Gastroesophageal sphincter (tissue), 4 donors: ENCODE results near the gene C14orf180. TPM values are rescaled to one million over a fixed set of nuclear protein-coding genes. Genes with fewer than 3 reads are reported as not detected.

ENCODE experiments used
- ATAC-seq: fragments of 150-250 bp; one replicate; pipeline ENCODE4 v1.9.1; 2016; ENCODE audit warnings: mild to moderate bottlenecking, moderate library complexity
- H3K27ac ChIP-seq, 4 donors: fragments of 200-600 bp; sonication (generic) in 3 of 4; 1 replicate in 3 of 4; 2 replicates in 1 of 4; pipeline ENCODE4 v1.5.1; 2016 to 2019
- H3K27me3 ChIP-seq: fragments of 200-600 bp; sonication (generic); one replicate; pipeline ENCODE4 v1.5.1; 2019
- H3K36me3 ChIP-seq, 2 donors: fragments of 200-600 bp; sonication (generic); one replicate each; pipeline ENCODE4 v1.5.1; 2019; ENCODE audit warnings: control low read depth in 1 of 2
- H3K4me1 ChIP-seq, 3 donors: fragments of 200-600 bp; sonication (generic); 1 replicate in 2 of 3; 2 replicates in 1 of 3; pipeline ENCODE4 v1.5.1; 2016 to 2019; ENCODE audit warnings: control low read depth in 2 of 3
- H3K4me3 ChIP-seq, 2 donors: fragments of 200-600 bp; sonication (generic); one replicate each; pipeline ENCODE4 v1.5.1; 2019; ENCODE audit warnings: mild to moderate bottlenecking in 1 of 2, moderate library complexity in 1 of 2
- H3K9me3 ChIP-seq, 3 donors: fragments of 200-600 bp; sonication (generic); one replicate each; pipeline ENCODE4 v1.5.1; 2017 to 2019; ENCODE audit warnings: control low read depth in 2 of 3
- EP300 ChIP-seq: sonication (generic); formaldehyde crosslinking; IDR thresholded peaks from one replicate; pipeline ENCODE4 v1.6.1; 2017; ENCODE audit warnings: antibody characterized with exemption, mild to moderate bottlenecking
- POLR2A ChIP-seq, 2 donors: fragments of 450-650 bp; IDR thresholded peaks; one replicate each; pipeline ENCODE4 v1.6.1; 2017; ENCODE audit warnings: antibody characterized with exemption in 2 of 2, mild to moderate bottlenecking in 2 of 2, moderate library complexity in 1 of 2
- POLR2AphosphoS5 ChIP-seq: sonication (generic); formaldehyde crosslinking; IDR thresholded peaks from one replicate; pipeline ENCODE4 v1.6.1; 2017; ENCODE audit warnings: antibody characterized with exemption
- WGBS, 2 donors: methylation state at CpG; one replicate each; pipeline ENCODE4 v1.1.5; 2018; ENCODE audit warnings: low coverage in 1 of 2; 5-methylcytosine and 5-hydroxymethylcytosine counted together
- total RNA-seq, 4 donors: library from RNA; depleted of rRNA; stranded (reverse); fragments of >200 nt; gene quantifications; one replicate each; pipeline ENCODE4 v1.1.0, GENCODE V29; 2016
- TF ChIP-seq, protein P1 (sequence below), 4 experiments: fragments of 200-600 bp in 2 of 4; fragments of 450-650 bp in 2 of 4; sonication (generic) in 1 of 4; IDR thresholded peaks; one replicate each; pipeline ENCODE4 v1.5.1; 2017 to 2019; ENCODE audit warnings: antibody characterized with exemption in 4 of 4, mild to moderate bottlenecking in 2 of 4, moderate library complexity in 2 of 4

Gene C14orf180
- total RNA-seq, 4 donors from 2014 or later, result 0.54 to 0.78 TPM; not detected in 2

GRCh38 chr14:104580961-104581360 lies 1.4 kb downstream of the C14orf180 start:
- Histone ChIP-seq H3K9me3 (no peaks in the 10 kb centered on the region), H3K4me1 (peaks cover 0 to 43% (median 0%) of the 10 kb centered on the region in 3 donors), H3K27ac (no peak overlapping the region), H3K27me3 (peaks cover 54% of the 10 kb centered on the region), H3K4me3 (no peak overlapping the region), H3K36me3 (no peaks in the 10 kb centered on the region)
- TF ChIP-seq POLR2A (IDR thresholded peaks at IDR 0.05) (no peak), EP300 (no peak), POLR2AphosphoS5 (no peak)
- TF ChIP-seq, protein P1, sequence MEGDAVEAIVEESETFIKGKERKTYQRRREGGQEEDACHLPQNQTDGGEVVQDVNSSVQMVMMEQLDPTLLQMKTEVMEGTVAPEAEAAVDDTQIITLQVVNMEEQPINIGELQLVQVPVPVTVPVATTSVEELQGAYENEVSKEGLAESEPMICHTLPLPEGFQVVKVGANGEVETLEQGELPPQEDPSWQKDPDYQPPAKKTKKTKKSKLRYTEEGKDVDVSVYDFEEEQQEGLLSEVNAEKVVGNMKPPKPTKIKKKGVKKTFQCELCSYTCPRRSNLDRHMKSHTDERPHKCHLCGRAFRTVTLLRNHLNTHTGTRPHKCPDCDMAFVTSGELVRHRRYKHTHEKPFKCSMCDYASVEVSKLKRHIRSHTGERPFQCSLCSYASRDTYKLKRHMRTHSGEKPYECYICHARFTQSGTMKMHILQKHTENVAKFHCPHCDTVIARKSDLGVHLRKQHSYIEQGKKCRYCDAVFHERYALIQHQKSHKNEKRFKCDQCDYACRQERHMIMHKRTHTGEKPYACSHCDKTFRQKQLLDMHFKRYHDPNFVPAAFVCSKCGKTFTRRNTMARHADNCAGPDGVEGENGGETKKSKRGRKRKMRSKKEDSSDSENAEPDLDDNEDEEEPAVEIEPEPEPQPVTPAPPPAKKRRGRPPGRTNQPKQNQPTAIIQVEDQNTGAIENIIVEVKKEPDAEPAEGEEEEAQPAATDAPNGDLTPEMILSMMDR (IDR thresholded peaks at IDR 0.05), result no peak
- ATAC-seq, result no peak
- no CpG with 5 or more reads among the region's 9 CpGs for WGBS, 2 donors

DNA sequence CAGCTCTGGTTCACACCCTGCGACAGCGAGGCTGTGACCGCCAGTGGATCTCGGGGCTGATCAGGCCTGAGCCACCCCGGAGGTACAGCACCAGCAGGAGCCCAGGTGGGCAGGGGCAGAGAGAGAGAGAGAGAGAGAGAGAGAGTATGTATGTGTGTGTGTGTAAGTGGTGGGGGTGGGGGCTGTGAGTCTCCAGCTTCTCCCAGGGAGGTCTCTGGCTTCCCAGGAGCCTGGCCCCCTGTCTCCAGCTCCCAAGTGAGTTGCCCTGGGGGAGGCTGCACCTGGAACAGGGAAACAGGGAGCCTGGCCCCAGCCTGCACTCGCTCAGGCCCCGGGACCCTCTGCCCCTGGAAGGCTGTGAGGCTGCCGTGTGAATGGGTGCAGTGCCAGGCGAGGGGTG lies 2.0 kb downstream of the C14orf180 start:
- H3K36me3 ChIP-seq, result no peaks in the 10 kb centered on the region
- H3K27me3 ChIP-seq, result peaks cover 49% of the 10 kb centered on the region
- H3K9me3 ChIP-seq, result no peaks in the 10 kb centered on the region
- H3K4me3 ChIP-seq, result no peak overlapping the region
- no CpG with 5 or more reads among the region's 9 CpGs for WGBS, 2 donors
- peaks cover 0 to 43% (median 0%) of the 10 kb centered on the region in 3 donors for H3K4me1 ChIP-seq
- TF ChIP-seq POLR2AphosphoS5, result no peak
- no peak for TF ChIP-seq POLR2A (IDR thresholded peaks at IDR 0.05)
- no peak for TF ChIP-seq EP300
- TF ChIP-seq, protein P1 (IDR thresholded peaks at IDR 0.05), result no peak
- H3K27ac ChIP-seq, result no peak overlapping the region
- ATAC-seq, result no peak

GRCh38 chr14:104582005-104582404 lies 2.4 kb downstream of the C14orf180 start:
- Histone ChIP-seq H3K27ac (no peak overlapping the region), H3K9me3 (no peaks in the 10 kb centered on the region), H3K4me3 (no peak overlapping the region), H3K36me3 (no peaks in the 10 kb centered on the region), H3K27me3 (peaks cover 47% of the 10 kb centered on the region), H3K4me1 (peaks cover 0 to 43% (median 0%) of the 10 kb centered on the region in 3 donors)
- ATAC-seq, result no peak
- TF ChIP-seq EP300, result no peak
- TF ChIP-seq POLR2A (IDR thresholded peaks at IDR 0.05), result no peak
- TF ChIP-seq POLR2AphosphoS5, result no peak
- WGBS, 2 donors, result 80% methylated on average over 1 of the region's 20 CpGs; no CpG with 5 or more reads in 1 of the 2 donors

DNA sequence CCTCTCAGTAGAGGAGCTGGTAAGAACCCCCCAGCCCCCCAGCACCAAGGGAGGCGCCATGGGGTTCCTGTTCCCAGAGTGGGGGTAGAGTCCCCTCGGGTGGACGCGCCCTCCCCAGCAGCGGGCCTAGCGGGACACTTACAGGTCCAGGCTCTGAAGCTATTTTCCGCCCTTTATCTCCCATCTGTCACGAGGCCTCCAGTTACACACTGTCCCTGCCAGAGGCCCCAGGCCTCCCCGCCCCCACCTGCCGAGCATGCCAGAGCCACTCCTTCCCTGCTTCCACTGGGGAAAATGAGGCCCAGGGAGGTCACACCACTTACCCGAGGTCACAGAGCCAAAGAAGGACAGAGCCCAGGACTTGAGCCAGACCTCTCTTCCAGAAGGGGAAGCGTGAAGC lies 3.1 kb downstream of the C14orf180 start:
- 0% methylated on average over 4 of the region's 12 CpGs; no CpG with 5 or more reads in 1 of the 2 donors for WGBS, 2 donors
- Histone ChIP-seq H3K9me3 (no peaks in the 10 kb centered on the region), H3K4me1 (peaks cover 0 to 43% (median 0%) of the 10 kb centered on the region in 3 donors), H3K4me3 (no peak overlapping the region), H3K36me3 (no peaks in the 10 kb centered on the region), H3K27ac (no peak overlapping the region), H3K27me3 (peaks cover 47% of the 10 kb centered on the region)
- TF ChIP-seq POLR2AphosphoS5, result no peak
- no peak for TF ChIP-seq POLR2A (IDR thresholded peaks at IDR 0.05)
- no peak for TF ChIP-seq EP300
- TF ChIP-seq, protein P1 (IDR thresholded peaks at IDR 0.05), result no peak
- ATAC-seq, result no peak

- Histone ChIP-seq H3K4me1 (peaks cover 0 to 43% (median 0%) of the 10 kb centered on the region in 3 donors), H3K9me3 (no peaks in the 10 kb centered on the region), H3K4me3 (no peak overlapping the region), H3K36me3 (no peaks in the 10 kb centered on the region), H3K27ac (no peak overlapping the region), H3K27me3 (peaks cover 46% of the 10 kb centered on the region)
- no peak for ATAC-seq
- TF ChIP-seq POLR2A (IDR thresholded peaks at IDR 0.05), result no peak
- TF ChIP-seq EP300, result no peak
- no peak for TF ChIP-seq POLR2AphosphoS5
- TF ChIP-seq, protein P1 (IDR thresholded peaks at IDR 0.05), result no peak
- 80 to 96% methylated on average over 1 to 5 of the region's 27 CpGs for WGBS, 2 donors
Measured at GRCh38 chr14:104583424-104584306, 4.1 kb downstream of the C14orf180 start.
